Gastrocnemius medialis (tissue), 4 donors: ENCODE measurements around the gene MTLN. TPM values are rescaled to one million over a fixed set of nuclear protein-coding genes. Genes with fewer than 3 reads are reported as not detected.
"Not testable (repeated sequence)": the region's sequence is repeated elsewhere in the genome, so short reads cannot be mapped to it uniquely, and the experiment has no call there.

Experiments
- ATAC-seq, 2 donors: fragments of 150-250 bp; one replicate each; pipeline ENCODE4 v1.9.1; 2016
- DNase-seq, 2 donors: peaks; one replicate each; pipeline ENCODE4 v3.0.0-alpha.2; 2019
- H3K27ac ChIP-seq, 4 donors: fragments of 200-600 bp; sonication (generic); 1 replicate in 1 of 4; 2 replicates in 3 of 4; pipeline ENCODE4 v1.5.1; 2016 to 2018; ENCODE audit warnings: mild to moderate bottlenecking in 2 of 4, moderate library complexity in 1 of 4
- H3K27me3 ChIP-seq, 3 donors: fragments of 200-600 bp; sonication (generic) in 2 of 3; 1 replicate in 1 of 3; 2 replicates in 2 of 3; pipeline versions ENCODE4 v1.5.1 to v1.6.0; 2016 to 2019; ENCODE audit warnings: mild to moderate bottlenecking in 1 of 3, moderate library complexity in 1 of 3
- H3K36me3 ChIP-seq, 2 donors: fragments of 200-600 bp; sonication (generic) in 1 of 2; one replicate each; pipeline ENCODE4 v1.5.1; 2017 to 2018
- H3K4me1 ChIP-seq, 2 donors: fragments of 200-600 bp; sonication (generic) in 1 of 2; one replicate each; pipeline ENCODE4 v1.5.1; 2016 to 2017; ENCODE audit warnings: mild to moderate bottlenecking in 2 of 2
- H3K4me3 ChIP-seq, 4 donors: fragments of 200-600 bp; sonication (generic) in 3 of 4; 1 replicate in 1 of 4; 2 replicates in 3 of 4; pipeline ENCODE4 v1.5.1; 2016 to 2019; ENCODE audit warnings: mild to moderate bottlenecking in 2 of 4
- H3K9me3 ChIP-seq, 3 donors: fragments of 200-600 bp; sonication (generic) in 2 of 3; 1 replicate in 1 of 3; 2 replicates in 2 of 3; pipeline ENCODE4 v1.5.1; 2016 to 2019
- POLR2A ChIP-seq, 2 donors: fragments of 450-650 bp; IDR thresholded peaks; one replicate each; pipeline ENCODE4 v1.6.1; 2017; ENCODE audit warnings: antibody characterized with exemption in 2 of 2, mild to moderate bottlenecking in 2 of 2, moderate library complexity in 2 of 2
- in situ Hi-C, 4 donors: fragments of 200-750 bp; cut with MboI; loops; one replicate each; pipeline versions ENCODE4 v1.15.0 to v1.8.0; 2017; ENCODE audit warnings: low sequenced_read_pairs in 4 of 4
- intact Hi-C: fragments of 100-400 bp; cut with DNase I; formaldehyde crosslinking; loops from one replicate; pipeline ENCODE4 v1.15.1; 2023; ENCODE audit warnings: low total_unique reads
- total RNA-seq, 4 donors: library from RNA; depleted of rRNA; stranded (reverse); fragments of >200 nt; gene quantifications; one replicate each; pipeline versions ENCODE4 v1.1.0 to v1.2.3, GENCODE V29; 2016
- TF ChIP-seq, protein P1 (sequence below), 5 experiments: fragments of 450-650 bp in 3 of 5; fragments of 200-600 bp in 2 of 5; sonication (generic) in 2 of 5; IDR thresholded peaks in 4 of 5; conservative IDR thresholded peaks in 1 of 5; 1 replicate in 4 of 5; 2 replicates in 1 of 5; pipeline ENCODE4 v1.5.1; 2016 to 2019; ENCODE audit warnings: antibody characterized with exemption in 5 of 5, mild to moderate bottlenecking in 3 of 5, moderate library complexity in 3 of 5

MTLN gene
- total RNA-seq, 4 donors from 2014 or later: 141 to 685 (median 391) TPM

DNA sequence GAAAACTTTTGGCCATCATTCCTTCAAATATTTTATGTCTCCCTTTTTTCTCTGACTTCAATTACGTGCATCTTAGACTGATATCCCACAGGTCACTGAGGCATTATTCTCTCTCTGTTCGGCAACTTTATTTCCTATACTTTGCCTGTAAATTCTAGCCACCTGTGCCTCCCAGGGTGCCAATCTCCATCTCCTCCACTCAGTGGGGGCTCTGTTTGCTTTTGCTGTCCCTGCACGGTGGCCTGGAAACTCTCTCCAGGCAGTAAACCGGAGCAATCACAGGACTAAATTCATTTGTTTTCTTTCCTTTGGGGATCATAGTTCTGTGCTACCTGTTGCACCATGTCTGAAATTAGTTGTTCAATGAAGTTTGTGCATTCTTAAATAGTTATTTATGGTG lies 9.6 kb upstream of the MTLN start:
- H3K4me3 ChIP-seq: no peak overlapping the region
- H3K4me1 ChIP-seq: peaks cover 9% of the 10 kb centered on the region in 2 donors
- in situ Hi-C loops (no loop called here), intact Hi-C loops (no loop called here)
- ATAC-seq (no peak), DNase-seq (no peak)
- H3K27ac ChIP-seq: no peak overlapping the region
- H3K9me3 ChIP-seq: no peaks in the 10 kb centered on the region
- TF ChIP-seq, protein P1, sequence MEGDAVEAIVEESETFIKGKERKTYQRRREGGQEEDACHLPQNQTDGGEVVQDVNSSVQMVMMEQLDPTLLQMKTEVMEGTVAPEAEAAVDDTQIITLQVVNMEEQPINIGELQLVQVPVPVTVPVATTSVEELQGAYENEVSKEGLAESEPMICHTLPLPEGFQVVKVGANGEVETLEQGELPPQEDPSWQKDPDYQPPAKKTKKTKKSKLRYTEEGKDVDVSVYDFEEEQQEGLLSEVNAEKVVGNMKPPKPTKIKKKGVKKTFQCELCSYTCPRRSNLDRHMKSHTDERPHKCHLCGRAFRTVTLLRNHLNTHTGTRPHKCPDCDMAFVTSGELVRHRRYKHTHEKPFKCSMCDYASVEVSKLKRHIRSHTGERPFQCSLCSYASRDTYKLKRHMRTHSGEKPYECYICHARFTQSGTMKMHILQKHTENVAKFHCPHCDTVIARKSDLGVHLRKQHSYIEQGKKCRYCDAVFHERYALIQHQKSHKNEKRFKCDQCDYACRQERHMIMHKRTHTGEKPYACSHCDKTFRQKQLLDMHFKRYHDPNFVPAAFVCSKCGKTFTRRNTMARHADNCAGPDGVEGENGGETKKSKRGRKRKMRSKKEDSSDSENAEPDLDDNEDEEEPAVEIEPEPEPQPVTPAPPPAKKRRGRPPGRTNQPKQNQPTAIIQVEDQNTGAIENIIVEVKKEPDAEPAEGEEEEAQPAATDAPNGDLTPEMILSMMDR (IDR thresholded peaks at IDR 0.05 in 4 of 5, conservative IDR thresholded peaks at IDR 0.05 in 1 of 5): no peak
- TF ChIP-seq POLR2A (IDR thresholded peaks at IDR 0.05): no peak
- no peaks in the 10 kb centered on the region for H3K36me3 ChIP-seq
- no peaks in the 10 kb centered on the region for H3K27me3 ChIP-seq

DNA sequence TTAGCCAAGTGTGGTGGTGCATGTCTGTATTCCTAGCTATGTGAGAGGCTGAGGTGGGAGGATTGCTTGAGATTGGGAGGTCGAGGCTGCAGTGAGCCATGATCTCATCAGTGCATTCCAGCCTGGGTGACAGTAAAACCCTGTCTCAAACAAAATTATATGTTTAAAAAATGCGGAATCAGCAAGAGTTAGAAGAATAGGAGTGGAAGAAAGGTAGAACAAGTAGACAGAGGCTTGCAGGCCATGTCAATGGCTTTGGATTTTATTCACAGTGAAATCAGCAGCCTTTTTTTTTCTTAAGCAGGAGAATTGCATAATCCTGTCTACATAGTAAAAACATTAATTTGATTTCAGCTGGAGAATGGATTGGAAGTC lies 7.8 kb upstream of the MTLN start:
- no peak for TF ChIP-seq POLR2A (IDR thresholded peaks at IDR 0.05)
- TF ChIP-seq, protein P1 (IDR thresholded peaks at IDR 0.05 in 4 of 5, conservative IDR thresholded peaks at IDR 0.05 in 1 of 5): no peak
- no peak overlapping the region for H3K27ac ChIP-seq
- H3K36me3 ChIP-seq: no peaks in the 10 kb centered on the region
- H3K4me3 ChIP-seq: no peak overlapping the region
- no peak for DNase-seq
- no peak for ATAC-seq
- no peaks in the 10 kb centered on the region for H3K9me3 ChIP-seq
- peaks cover 25 to 26% of the 10 kb centered on the region in 2 donors for H3K4me1 ChIP-seq
- in situ Hi-C loops: no loop called here
- no peaks in the 10 kb centered on the region for H3K27me3 ChIP-seq
- intact Hi-C loops: no loop called here

DNA sequence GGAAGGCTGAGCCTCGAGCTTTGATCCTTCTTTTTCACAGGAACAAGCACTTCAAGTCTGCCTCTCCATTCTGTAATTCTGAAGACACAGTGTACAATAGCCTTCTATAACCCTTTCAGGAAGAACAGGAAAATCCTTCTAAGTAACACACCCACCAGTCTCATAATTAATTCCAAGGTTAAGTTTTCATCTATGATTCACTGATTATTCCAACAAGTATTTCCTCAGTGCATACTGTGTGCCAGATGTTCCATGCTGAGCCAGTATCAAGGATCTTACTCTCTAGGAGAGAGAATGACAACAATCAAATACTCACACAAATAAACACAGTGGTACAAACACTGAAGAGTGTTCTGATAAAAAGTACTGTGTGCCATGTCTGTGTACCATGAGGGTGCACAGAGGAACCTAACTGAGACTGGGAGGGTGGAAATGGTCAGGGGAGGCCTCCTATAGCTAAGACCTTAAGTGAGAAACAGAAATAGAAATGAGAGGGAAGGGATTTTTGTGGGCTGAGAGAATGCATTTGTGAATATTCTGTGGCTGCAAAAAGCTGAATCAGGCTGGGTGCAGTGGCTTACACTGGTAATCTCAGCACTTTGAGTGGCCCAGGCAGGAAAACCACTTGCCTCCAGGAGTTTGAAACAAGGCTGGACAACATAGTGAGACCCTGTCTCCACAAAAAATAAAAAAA lies 7.3 kb upstream of the MTLN start:
- intact Hi-C loops (no loop called here), in situ Hi-C loops (no loop called here)
- ATAC-seq (no peak), DNase-seq (no peak)
- Histone ChIP-seq H3K27ac (no peak overlapping the region), H3K9me3 (no peaks in the 10 kb centered on the region), H3K4me1 (peaks cover 30 to 31% of the 10 kb centered on the region in 2 donors), H3K36me3 (no peaks in the 10 kb centered on the region), H3K4me3 (no peak overlapping the region), H3K27me3 (no peaks in the 10 kb centered on the region)
- no peak for TF ChIP-seq POLR2A (IDR thresholded peaks at IDR 0.05)
- TF ChIP-seq, protein P1 (IDR thresholded peaks at IDR 0.05 in 4 of 5, conservative IDR thresholded peaks at IDR 0.05 in 1 of 5): no peak

DNA sequence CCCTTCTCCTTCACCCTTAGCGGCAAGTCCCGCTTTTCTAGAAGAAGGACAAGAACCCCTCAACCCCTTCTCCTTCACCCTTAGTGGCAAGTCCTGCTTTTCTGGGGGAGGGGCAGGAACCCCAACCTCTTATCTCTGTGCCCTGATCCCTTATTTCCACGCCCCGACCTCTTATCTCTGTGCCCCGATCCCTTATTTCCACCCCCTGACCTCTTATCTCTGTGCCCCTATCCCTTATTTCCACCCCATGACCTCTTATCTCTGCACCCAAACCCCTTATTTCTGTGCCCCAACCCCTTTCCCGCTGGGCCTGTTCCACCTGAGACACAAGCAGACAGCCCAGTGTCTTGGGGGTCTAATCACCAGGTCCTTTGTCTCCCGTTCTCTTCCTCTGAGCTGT lies 6.5 kb upstream of the MTLN start:
- in situ Hi-C loops, ATAC-seq, H3K4me3 ChIP-seq, H3K27ac ChIP-seq, H3K36me3 ChIP-seq, H3K27me3 ChIP-seq, intact Hi-C loops, DNase-seq, H3K9me3 ChIP-seq: not testable (repeated sequence)
- H3K4me1 ChIP-seq: peaks cover 36% of the 10 kb centered on the region in 2 donors

DNA sequence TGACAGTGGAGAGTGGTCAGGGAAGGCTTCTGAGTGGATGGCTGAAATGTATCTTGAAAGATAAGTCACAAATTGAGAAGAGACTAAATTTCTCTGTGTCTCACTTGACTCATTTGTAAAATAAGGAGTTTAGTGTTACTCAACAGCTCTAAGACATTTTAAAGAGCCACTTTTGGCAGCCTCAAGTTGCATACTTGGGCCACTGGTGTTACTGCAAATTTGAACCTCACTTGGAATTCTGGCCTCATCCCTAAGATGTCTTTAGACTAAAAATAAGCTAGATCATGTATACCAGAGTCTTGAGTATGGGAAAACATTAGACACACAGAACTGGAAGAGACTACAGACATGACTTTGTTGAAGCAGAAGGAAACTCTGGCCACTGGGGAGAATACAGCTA lies 4.5 kb upstream of the MTLN start:
- peak overlapping the region; percentile 77 to 94 (median 82) for H3K27ac ChIP-seq
- intact Hi-C loops: no loop called here
- TF ChIP-seq, protein P1 (IDR thresholded peaks at IDR 0.05 in 4 of 5, conservative IDR thresholded peaks at IDR 0.05 in 1 of 5): no peak
- TF ChIP-seq POLR2A (IDR thresholded peaks at IDR 0.05): no peak
- H3K27me3 ChIP-seq: no peaks in the 10 kb centered on the region
- H3K4me1 ChIP-seq: peaks cover 36 to 38% of the 10 kb centered on the region in 2 donors
- no peaks in the 10 kb centered on the region for H3K9me3 ChIP-seq
- DNase-seq (no peak), ATAC-seq (peak; percentile 45 to 59)
- no peak overlapping the region for H3K4me3 ChIP-seq
- in situ Hi-C loops: no loop called here
- H3K36me3 ChIP-seq: no peaks in the 10 kb centered on the region
